HL-60/S4 treated with retinoic acid at 250 ng/mL for 4 days and 3 days (cell line): ENCODE data around the gene PRSS8.
"Not testable (repeated sequence)": the region's sequence is repeated elsewhere in the genome, so short reads cannot be mapped to it uniquely, and the experiment has no call there.

Experiments
- in situ Hi-C: fragments of 300-500 bp; cut with MboI; formaldehyde crosslinking; loops from 2 replicates; pipeline ENCODE4 v1.7.0; 2022; ENCODE audit warnings: low sequenced_read_pairs

PRSS8 gene

GRCh38 chr16:31106509-31107464 lies 28.7 kb downstream of the PRSS8 start:
- in situ Hi-C loops = no loop called here

- in situ Hi-C loops = no loop called here
Observed at GRCh38 chr16:31105677-31106213, 29.8 kb downstream of the PRSS8 start.

GRCh38 chr16:31100876-31101641 lies 34.5 kb downstream of the PRSS8 start:
- in situ Hi-C loops = not testable (repeated sequence)

- in situ Hi-C loops = loop anchor here (25.0 kb wide), 1 partner anchor 762 kb away; the partner anchor contains the start of gene ZNF267
Observed at GRCh38 chr16:31099860-31100638, 35.5 kb downstream of the PRSS8 start.

GRCh38 chr16:31094424-31095120 lies 41.0 kb downstream of the PRSS8 start, which contains the start of gene VKORC1:
TSS of gene VKORC1 (minus strand) at chr16:31094797. CDS start at chr16:31094729, 68 bp downstream.
- in situ Hi-C loops = loop anchor here (25.0 kb wide), 1 partner anchor 768 kb away; the partner anchor contains the start of gene ZNF267

GRCh38 chr16:31094088-31094423 lies 41.5 kb downstream of the PRSS8 start:
- in situ Hi-C loops = loop anchor here (25.0 kb wide), 1 partner anchor 768 kb away; the partner anchor contains the start of gene ZNF267

- in situ Hi-C loops = loop anchor here (25.0 kb wide), 1 partner anchor 769 kb away; the partner anchor contains the start of gene ZNF267
Observed at GRCh38 chr16:31093132-31093703, 42.3 kb downstream of the PRSS8 start.

- in situ Hi-C loops = loop anchor here (25.0 kb wide), 1 partner anchor 770 kb away; the partner anchor contains the start of gene ZNF267
Observed at GRCh38 chr16:31092330-31092729, 43.2 kb downstream of the PRSS8 start.

- in situ Hi-C loops = loop anchor here (25.0 kb wide), 1 partner anchor 772 kb away; the partner anchor contains the start of gene ZNF267
Observed at GRCh38 chr16:31090540-31090939, 45.0 kb downstream of the PRSS8 start.

GRCh38 chr16:31089199-31089598 lies 46.3 kb downstream of the PRSS8 start:
- in situ Hi-C loops = loop anchor here (25.0 kb wide), 1 partner anchor 773 kb away; the partner anchor contains the start of gene ZNF267

- in situ Hi-C loops = loop anchor here (25.0 kb wide), 1 partner anchor 774 kb away; the partner anchor contains the start of gene ZNF267
Observed at GRCh38 chr16:31088459-31089183, 46.9 kb downstream of the PRSS8 start, which contains the start of gene PRSS53. TSS of gene PRSS53 (minus strand) at chr16:31088943. CDS start at chr16:31088809, 134 bp downstream.

- in situ Hi-C loops = loop anchor here (25.0 kb wide), 1 partner anchor 774 kb away; the partner anchor contains the start of gene ZNF267
Observed at GRCh38 chr16:31087971-31088370, 47.6 kb downstream of the PRSS8 start.

- in situ Hi-C loops = loop anchor here (25.0 kb wide), 1 partner anchor 775 kb away; the partner anchor contains the start of gene ZNF267
Observed at GRCh38 chr16:31087481-31087880, 48.0 kb downstream of the PRSS8 start.

GRCh38 chr16:31086629-31086906 lies 49.0 kb downstream of the PRSS8 start:
- in situ Hi-C loops = loop anchor here (25.0 kb wide), 1 partner anchor 776 kb away; the partner anchor contains the start of gene ZNF267

GRCh38 chr16:31085873-31086628 lies 49.5 kb downstream of the PRSS8 start:
- in situ Hi-C loops = loop anchor here (25.0 kb wide), 1 partner anchor 776 kb away; the partner anchor contains the start of gene ZNF267

- in situ Hi-C loops = loop anchor here (25.0 kb wide), 1 partner anchor 777 kb away; the partner anchor contains the start of gene ZNF267
Observed at GRCh38 chr16:31085411-31085810, 50.1 kb downstream of the PRSS8 start.
